ENCODE results near the gene TBC1D22A. TPM values are rescaled to one million over a fixed set of nuclear protein-coding genes. Genes with fewer than 3 reads are reported as not detected.

TBC1D22A gene
- polyA plus RNA-seq, 1 donor (not counting 4 experiments of a cell fraction or from before 2014, with no cell fraction given): 20.9 TPM

DNA sequence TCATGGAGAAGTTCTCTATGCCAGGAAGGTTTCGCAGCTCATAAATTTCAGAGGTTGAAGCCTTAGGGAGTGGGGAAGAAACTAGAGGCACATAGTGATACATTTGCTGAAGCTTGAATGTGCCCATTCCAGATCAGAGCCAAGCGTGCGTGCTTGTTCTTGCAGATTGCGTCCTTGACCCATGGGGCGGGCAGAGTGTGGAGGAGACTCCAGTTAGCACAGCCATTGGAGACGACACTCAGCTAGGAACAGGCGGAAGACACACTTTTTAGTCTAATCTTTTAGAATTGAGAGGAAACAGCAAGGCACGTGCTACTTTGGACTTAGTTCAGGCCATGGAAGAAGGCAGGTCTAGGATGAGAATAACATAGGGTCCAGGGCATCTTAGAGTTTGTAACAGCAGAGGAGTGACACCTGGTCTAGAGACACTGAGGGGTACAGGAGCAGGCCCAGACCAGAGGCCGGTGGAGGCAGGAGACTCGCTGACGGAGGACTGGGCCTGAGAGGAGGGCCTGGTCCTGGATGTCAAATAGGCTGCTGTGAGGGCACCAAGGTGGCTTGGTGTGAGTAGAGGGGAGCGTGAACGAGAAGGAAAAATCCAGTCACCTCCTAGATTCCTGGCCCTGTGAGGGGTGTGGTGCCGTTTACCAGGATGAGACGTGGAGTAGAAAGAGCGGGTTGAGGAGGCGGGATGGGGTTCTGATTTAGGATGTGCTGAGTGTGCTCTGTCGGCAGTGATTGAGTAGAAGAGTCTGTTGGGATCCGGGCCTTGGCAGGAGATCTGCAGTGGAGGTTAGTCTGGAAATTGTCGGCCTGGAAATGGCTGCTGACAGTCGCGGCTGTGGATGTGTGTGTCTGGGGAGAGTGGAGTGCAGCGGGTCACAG is 154.7 kb downstream of the TBC1D22A start:
- DNase-seq (ENCODE audit: low read depth, low spot score) (no peak), FAIRE-seq (no peak)
- Histone ChIP-seq H3K27ac (ENCODE audit: control insufficient read depth, insufficient read depth, low read length) (no peak overlapping the region), H3K4me1 (ENCODE audit: control insufficient read depth, extremely low read depth, insufficient read depth, low read length) (no peaks in the 10 kb centered on the region), H4K20me1 (ENCODE audit: control insufficient read depth, extremely low read depth, insufficient read depth, low read length) (no peaks in the 10 kb centered on the region), H3K9ac (ENCODE audit: control insufficient read depth, extremely low read depth, insufficient read depth, low read length) (no peak overlapping the region), H3K4me2 (ENCODE audit: control insufficient read depth, extremely low read depth, insufficient read depth, low read depth, low read length) (no peak overlapping the region), H3K36me3 (ENCODE audit: control insufficient read depth in 2 of 2, extremely low read depth in 1 of 2, insufficient read depth in 2 of 2, low read length in 2 of 2) (peaks cover 10 to 25% of the 10 kb centered on the region in 2 experiments), H3K79me2 (ENCODE audit: control insufficient read depth, insufficient read depth, low read length) (no peaks in the 10 kb centered on the region), H2AFZ (ENCODE audit: control insufficient read depth, low read length) (no peak overlapping the region), H3K9me3 (ENCODE audit: control insufficient read depth, low read depth, low read length) (no peaks in the 10 kb centered on the region), H3K9me1 (ENCODE audit: control insufficient read depth, extremely low read depth, insufficient read depth, low read length) (no peaks in the 10 kb centered on the region), H3K27me3 (ENCODE audit: control insufficient read depth, extremely low read depth, insufficient read depth, low read length) (no peaks in the 10 kb centered on the region), H3K4me3 (ENCODE audit: control insufficient read depth in 2 of 3, extremely low read depth in 1 of 3, insufficient read depth in 2 of 3, low read depth in 1 of 3, low read length in 3 of 3) (no peak overlapping the region)
- dilution Hi-C loops (cut with MboI; ENCODE audit: extremely low pct_ligation_motif_present, low sequenced_read_pairs): no loop called here
- TF ChIP-seq, protein P1, sequence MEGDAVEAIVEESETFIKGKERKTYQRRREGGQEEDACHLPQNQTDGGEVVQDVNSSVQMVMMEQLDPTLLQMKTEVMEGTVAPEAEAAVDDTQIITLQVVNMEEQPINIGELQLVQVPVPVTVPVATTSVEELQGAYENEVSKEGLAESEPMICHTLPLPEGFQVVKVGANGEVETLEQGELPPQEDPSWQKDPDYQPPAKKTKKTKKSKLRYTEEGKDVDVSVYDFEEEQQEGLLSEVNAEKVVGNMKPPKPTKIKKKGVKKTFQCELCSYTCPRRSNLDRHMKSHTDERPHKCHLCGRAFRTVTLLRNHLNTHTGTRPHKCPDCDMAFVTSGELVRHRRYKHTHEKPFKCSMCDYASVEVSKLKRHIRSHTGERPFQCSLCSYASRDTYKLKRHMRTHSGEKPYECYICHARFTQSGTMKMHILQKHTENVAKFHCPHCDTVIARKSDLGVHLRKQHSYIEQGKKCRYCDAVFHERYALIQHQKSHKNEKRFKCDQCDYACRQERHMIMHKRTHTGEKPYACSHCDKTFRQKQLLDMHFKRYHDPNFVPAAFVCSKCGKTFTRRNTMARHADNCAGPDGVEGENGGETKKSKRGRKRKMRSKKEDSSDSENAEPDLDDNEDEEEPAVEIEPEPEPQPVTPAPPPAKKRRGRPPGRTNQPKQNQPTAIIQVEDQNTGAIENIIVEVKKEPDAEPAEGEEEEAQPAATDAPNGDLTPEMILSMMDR (optimal IDR thresholded peaks at IDR 0.05 in 1 of 3, IDR thresholded peaks at IDR 0.05 in 1 of 3, conservative IDR thresholded peaks at IDR 0.05 in 1 of 3; ENCODE audit: extremely low read depth in 1 of 3, insufficient read depth in 2 of 3, low read length in 3 of 3): no peak
- TF ChIP-seq EZH2 (IDR thresholded peaks at IDR 0.05; ENCODE audit: low read length): no peak

DNA sequence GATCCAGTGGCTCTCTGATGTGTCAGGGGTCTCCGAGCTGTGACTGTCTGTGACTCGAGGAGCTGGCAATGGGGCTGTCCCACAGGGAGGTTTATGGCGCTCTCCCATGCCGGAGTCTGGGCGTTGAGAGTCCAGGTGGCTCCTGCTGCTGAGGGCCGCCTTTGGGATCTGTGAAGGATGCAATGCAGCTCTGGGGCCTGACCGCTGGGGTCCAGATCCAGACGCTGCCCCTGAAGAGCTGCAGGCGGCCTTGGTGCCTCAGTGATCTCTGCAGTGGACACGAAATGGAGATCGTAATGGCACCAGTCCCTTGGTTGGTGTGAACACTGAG is 155.3 kb downstream of the TBC1D22A start:
- Histone ChIP-seq H3K4me3 (ENCODE audit: control insufficient read depth in 2 of 3, extremely low read depth in 1 of 3, insufficient read depth in 2 of 3, low read depth in 1 of 3, low read length in 3 of 3) (no peak overlapping the region), H3K36me3 (ENCODE audit: control insufficient read depth in 2 of 2, extremely low read depth in 1 of 2, insufficient read depth in 2 of 2, low read length in 2 of 2) (peaks cover 10 to 23% of the 10 kb centered on the region in 2 experiments)
- TF ChIP-seq EZH2 (IDR thresholded peaks at IDR 0.05; ENCODE audit: low read length): no peak
- TF ChIP-seq, protein P1 (optimal IDR thresholded peaks at IDR 0.05 in 1 of 3, IDR thresholded peaks at IDR 0.05 in 1 of 3, conservative IDR thresholded peaks at IDR 0.05 in 1 of 3; ENCODE audit: extremely low read depth in 1 of 3, insufficient read depth in 2 of 3, low read length in 3 of 3): no peak

More for the DNA sequence above, 155.3 kb downstream of the TBC1D22A start:
- no peak for FAIRE-seq
- Histone ChIP-seq H3K9me3 (ENCODE audit: control insufficient read depth, low read depth, low read length) (no peaks in the 10 kb centered on the region), H4K20me1 (ENCODE audit: control insufficient read depth, extremely low read depth, insufficient read depth, low read length) (no peaks in the 10 kb centered on the region), H3K27ac (ENCODE audit: control insufficient read depth, insufficient read depth, low read length) (no peak overlapping the region), H3K4me2 (ENCODE audit: control insufficient read depth, extremely low read depth, insufficient read depth, low read depth, low read length) (no peak overlapping the region), H3K4me1 (ENCODE audit: control insufficient read depth, extremely low read depth, insufficient read depth, low read length) (no peaks in the 10 kb centered on the region), H3K9ac (ENCODE audit: control insufficient read depth, extremely low read depth, insufficient read depth, low read length) (no peak overlapping the region), H3K79me2 (ENCODE audit: control insufficient read depth, insufficient read depth, low read length) (no peaks in the 10 kb centered on the region), H2AFZ (ENCODE audit: control insufficient read depth, low read length) (no peak overlapping the region), H3K27me3 (ENCODE audit: control insufficient read depth, extremely low read depth, insufficient read depth, low read length) (no peaks in the 10 kb centered on the region), H3K9me1 (ENCODE audit: control insufficient read depth, extremely low read depth, insufficient read depth, low read length) (no peaks in the 10 kb centered on the region)
- no peak for DNase-seq (ENCODE audit: low read depth, low spot score)
- dilution Hi-C loops (cut with MboI; ENCODE audit: extremely low pct_ligation_motif_present, low sequenced_read_pairs): no loop called here

All from keratinocyte (primary cell).